LNCaP clone FGC (cell line): Measurements from ENCODE around the gene KCNA2.

Experiments
- DNase-seq: peaks from one replicate; pipeline ENCODE4 v3.0.0-alpha.2; 2011; ENCODE audit warnings: low read depth
- H3K4me3 ChIP-seq: 2 replicates; pipeline ENCODE4 v1.5.1; 2011; ENCODE audit warnings: mild to moderate bottlenecking, low read depth, low read length, control low read depth
- CTCF ChIP-seq: IDR thresholded peaks from 2 replicates; pipeline ENCODE4 v1.5.1; 2012; ENCODE audit warnings: mild to moderate bottlenecking; ENCODE audit not compliant: control insufficient read depth, insufficient read depth; ENCODE audit errors: extremely low read depth

KCNA2 gene

GRCh38 chr1:110570901-110571300 is 35.3 kb downstream of the KCNA2 start:
- no peak for DNase-seq
- no peak overlapping the region for H3K4me3 ChIP-seq
- no peak for TF ChIP-seq CTCF

GRCh38 chr1:110570307-110570706 is 35.9 kb downstream of the KCNA2 start:
- DNase-seq: no peak
- TF ChIP-seq CTCF: no peak
- no peak overlapping the region for H3K4me3 ChIP-seq

- no peak for DNase-seq
- no peak for TF ChIP-seq CTCF
- no peak overlapping the region for H3K4me3 ChIP-seq
Measured at GRCh38 chr1:110566836-110567235, 39.3 kb downstream of the KCNA2 start.

- H3K4me3 ChIP-seq: no peak overlapping the region
- TF ChIP-seq CTCF: no peak
- no peak for DNase-seq
Measured at GRCh38 chr1:110565565-110565964, 40.6 kb downstream of the KCNA2 start.

- DNase-seq: no peak
- H3K4me3 ChIP-seq: no peak overlapping the region
- TF ChIP-seq CTCF: no peak
Measured at GRCh38 chr1:110563089-110563488, 43.1 kb downstream of the KCNA2 start.

- no peak for TF ChIP-seq CTCF
- no peak for DNase-seq
- no peak overlapping the region for H3K4me3 ChIP-seq
Measured at GRCh38 chr1:110561596-110561995, 44.6 kb downstream of the KCNA2 start.

GRCh38 chr1:110559157-110559556 is 47.0 kb downstream of the KCNA2 start:
- no peak for TF ChIP-seq CTCF
- DNase-seq: no peak
- no peak overlapping the region for H3K4me3 ChIP-seq
